ELR (cell line): ENCODE measurements around the gene FSTL4.

Experiments
- DNase-seq: peaks from one replicate; pipeline ENCODE4 v3.0.0-alpha.2; 2015; ENCODE audit warnings: low read depth

Gene FSTL4

GRCh38 chr5:133610489-133611356 lies 1.6 kb downstream of the FSTL4 start:
- DNase-seq = peak; percentile 36

- no peak for DNase-seq
Observed at GRCh38 chr5:133607451-133607850, 4.9 kb downstream of the FSTL4 start.

GRCh38 chr5:133606835-133607234 lies 5.5 kb downstream of the FSTL4 start:
- DNase-seq = no peak

- DNase-seq = no peak
Observed at GRCh38 chr5:133605323-133605722, 7.0 kb downstream of the FSTL4 start.

GRCh38 chr5:133603711-133604110 lies 8.6 kb downstream of the FSTL4 start:
- no peak for DNase-seq

- no peak for DNase-seq
Observed at GRCh38 chr5:133602835-133603380, 9.4 kb downstream of the FSTL4 start.

GRCh38 chr5:133599600-133599999 lies 12.7 kb downstream of the FSTL4 start:
- no peak for DNase-seq

GRCh38 chr5:133599044-133599443 lies 13.3 kb downstream of the FSTL4 start:
- DNase-seq = no peak

- DNase-seq = no peak
Observed at GRCh38 chr5:133596049-133596448, 16.3 kb downstream of the FSTL4 start.

GRCh38 chr5:133595465-133595864 lies 16.9 kb downstream of the FSTL4 start:
- DNase-seq = no peak

GRCh38 chr5:133589286-133589685 lies 23.1 kb downstream of the FSTL4 start:
- DNase-seq = peak; percentile 16

GRCh38 chr5:133582971-133583370 lies 29.4 kb downstream of the FSTL4 start:
- no peak for DNase-seq

GRCh38 chr5:133581918-133582317 lies 30.4 kb downstream of the FSTL4 start:
- DNase-seq = no peak

GRCh38 chr5:133581348-133581747 lies 31.0 kb downstream of the FSTL4 start:
- DNase-seq = no peak

GRCh38 chr5:133580618-133581017 lies 31.7 kb downstream of the FSTL4 start:
- no peak for DNase-seq

- DNase-seq = no peak
Observed at GRCh38 chr5:133579766-133580165, 32.6 kb downstream of the FSTL4 start.

GRCh38 chr5:133569347-133569746 lies 43.0 kb downstream of the FSTL4 start:
- peak; percentile 21 for DNase-seq

- peak; percentile 36 for DNase-seq
Observed at GRCh38 chr5:133565993-133566392, 46.3 kb downstream of the FSTL4 start.

- DNase-seq = no peak
Observed at GRCh38 chr5:133564921-133565565, 47.3 kb downstream of the FSTL4 start.

GRCh38 chr5:133562554-133562953 lies 49.8 kb downstream of the FSTL4 start:
- DNase-seq = no peak

GRCh38 chr5:133559960-133560359 lies 52.4 kb downstream of the FSTL4 start:
- DNase-seq = no peak

GRCh38 chr5:133556551-133556950 lies 55.8 kb downstream of the FSTL4 start:
- no peak for DNase-seq

- DNase-seq = no peak
Observed at GRCh38 chr5:133554279-133554678, 58.1 kb downstream of the FSTL4 start.
